Chondrocyte (in vitro differentiated cells): ENCODE results near the gene ERVFRD-1. TPM values are rescaled to one million over a fixed set of nuclear protein-coding genes. Genes with fewer than 3 reads are reported as not detected.

ENCODE experiments used
- DNase-seq: peaks from one replicate; pipeline ENCODE4 v3.0.0; 2021; ENCODE audit warnings: mixed read lengths, low spot score
- H3K27ac Mint-ChIP-seq: one replicate; pipeline ENCODE4 v1.8.0; 2021; ENCODE audit warnings: mild to moderate bottlenecking, moderate library complexity, mixed read lengths; ENCODE audit not compliant: unreplicated experiment
- H3K27me3 Mint-ChIP-seq: 2 replicates; pipeline ENCODE4 v1.8.0; 2021; ENCODE audit warnings: low read depth, mixed read lengths
- H3K36me3 Mint-ChIP-seq: 2 replicates; pipeline ENCODE4 v1.8.0; 2021; ENCODE audit warnings: low read depth, mixed read lengths
- H3K4me1 Mint-ChIP-seq: 2 replicates; pipeline ENCODE4 v1.8.0; 2021; ENCODE audit warnings: low read depth, mild to moderate bottlenecking, mixed read lengths
- H3K4me3 Mint-ChIP-seq: one replicate; pipeline ENCODE4 v1.8.0; 2021; ENCODE audit warnings: mild to moderate bottlenecking, moderate library complexity, mixed read lengths; ENCODE audit not compliant: unreplicated experiment
- H3K9me3 Mint-ChIP-seq: 2 replicates; pipeline ENCODE4 v1.8.0; 2021; ENCODE audit warnings: low read depth, mixed read lengths
- CTCF ChIP-seq: fragments of 200-600 bp; sonication (generic); IDR thresholded peaks from 2 replicates; pipeline ENCODE4 v1.5.0; 2021; ENCODE audit warnings: antibody characterized with exemption, mild to moderate bottlenecking, moderate library complexity
- total RNA-seq: library from RNA; stranded (reverse); gene quantifications from 3 replicates; pipeline ENCODE4 v1.2.1, GENCODE V29; 2021

Gene ERVFRD-1
- total RNA-seq, 1 donor from 2014 or later: not detected

DNA sequence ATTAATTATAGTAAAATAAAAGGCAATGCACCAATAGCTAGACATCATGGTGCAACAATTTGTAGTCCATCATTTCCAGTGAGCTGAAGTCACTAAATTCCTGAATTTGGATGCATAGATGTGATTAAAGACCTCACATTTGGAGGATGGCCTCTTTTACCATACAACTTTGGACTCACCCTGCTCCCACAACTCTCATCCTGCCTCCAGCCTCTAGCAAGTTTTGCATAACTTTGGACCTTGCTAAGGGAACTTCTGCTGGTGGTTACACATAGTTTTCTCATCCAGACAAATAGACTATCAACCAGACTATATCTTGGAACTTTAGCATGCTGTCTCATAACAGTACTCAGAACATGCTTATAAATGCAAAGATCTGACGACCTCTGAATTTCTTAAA, 54.7 kb downstream of the ERVFRD-1 start:
- DNase-seq: no peak
- no peak for TF ChIP-seq CTCF
- H3K27me3 Mint-ChIP-seq: no peaks in the 10 kb centered on the region
- no peak overlapping the region for H3K4me3 Mint-ChIP-seq
- H3K4me1 Mint-ChIP-seq: peaks cover 10% of the 10 kb centered on the region
- H3K36me3 Mint-ChIP-seq: no peaks in the 10 kb centered on the region
- H3K9me3 Mint-ChIP-seq: peaks cover 3% of the 10 kb centered on the region
- no peak overlapping the region for H3K27ac Mint-ChIP-seq

DNA sequence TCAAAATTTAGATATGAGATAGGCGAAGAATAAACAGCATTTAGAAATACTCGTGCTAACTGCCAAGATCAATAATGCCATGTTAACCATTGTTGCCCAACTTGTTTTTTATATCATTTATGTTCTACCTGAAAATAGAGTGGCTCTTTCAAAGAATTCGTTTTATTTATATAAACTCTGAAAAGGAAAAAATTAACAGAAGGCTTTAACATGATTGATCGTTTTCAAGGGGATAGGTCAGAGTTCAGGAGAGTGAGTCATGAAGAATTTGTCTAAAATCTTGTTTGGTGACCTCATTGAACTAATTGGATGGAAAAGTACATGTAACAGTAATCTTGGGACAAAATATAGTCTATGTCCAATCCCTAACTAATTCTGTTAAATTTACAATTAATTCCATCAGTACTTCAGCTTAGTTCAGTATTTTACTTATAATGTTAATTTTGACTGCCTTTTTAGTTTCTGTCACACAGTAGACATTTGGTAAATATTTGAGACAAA, 56.3 kb downstream of the ERVFRD-1 start:
- no peak for DNase-seq
- no peak overlapping the region for H3K27ac Mint-ChIP-seq
- H3K4me1 Mint-ChIP-seq: peaks cover 17% of the 10 kb centered on the region

DNA sequence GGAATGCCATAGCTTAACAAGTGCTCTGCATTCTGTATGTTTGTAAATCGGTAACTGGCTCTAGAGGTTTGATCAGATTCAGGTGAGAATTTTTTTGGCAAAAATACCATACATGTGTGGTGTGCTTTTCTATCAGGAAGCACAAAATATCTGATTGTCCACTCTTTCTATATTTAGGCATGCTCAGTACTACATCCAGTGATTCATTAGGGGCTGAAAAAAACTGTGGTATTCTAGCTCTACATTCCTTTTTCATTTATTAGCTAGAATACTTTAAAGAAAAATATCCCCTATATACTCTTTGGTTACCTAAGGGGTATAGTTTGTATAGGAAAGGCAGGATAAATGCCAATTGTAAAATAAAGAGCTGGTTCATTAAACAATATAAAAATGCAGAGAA, 56.8 kb downstream of the ERVFRD-1 start:
- DNase-seq: no peak
- H3K4me3 Mint-ChIP-seq: no peak overlapping the region
- no peak for TF ChIP-seq CTCF
- no peaks in the 10 kb centered on the region for H3K36me3 Mint-ChIP-seq
- no peak overlapping the region for H3K27ac Mint-ChIP-seq
- H3K4me1 Mint-ChIP-seq: peaks cover 17% of the 10 kb centered on the region
- peaks cover 3% of the 10 kb centered on the region for H3K9me3 Mint-ChIP-seq
- H3K27me3 Mint-ChIP-seq: no peaks in the 10 kb centered on the region

More for the DNA sequence above, 56.3 kb downstream of the ERVFRD-1 start:
- no peak overlapping the region for H3K4me3 Mint-ChIP-seq
- H3K9me3 Mint-ChIP-seq: peaks cover 3% of the 10 kb centered on the region
- no peaks in the 10 kb centered on the region for H3K36me3 Mint-ChIP-seq
- H3K27me3 Mint-ChIP-seq: no peaks in the 10 kb centered on the region
- no peak for TF ChIP-seq CTCF

DNA sequence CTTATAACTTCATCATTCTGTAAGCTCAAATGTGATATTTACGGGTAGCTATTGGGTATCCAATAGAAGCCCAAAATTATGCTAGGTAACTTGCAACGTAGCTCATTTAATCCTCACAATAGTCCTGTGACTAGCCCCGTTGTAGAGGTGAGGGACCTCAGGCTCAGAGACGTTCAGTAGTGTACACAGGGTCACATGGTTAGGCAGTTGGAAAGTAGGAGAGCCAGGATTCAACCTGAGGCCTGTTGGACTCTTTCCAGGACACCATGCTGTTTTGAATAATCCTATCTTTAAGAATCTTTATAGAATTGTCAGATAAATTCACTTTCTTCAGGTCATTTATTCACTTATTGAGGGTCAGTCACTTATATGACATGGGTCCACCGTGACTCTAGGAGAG, 58.2 kb downstream of the ERVFRD-1 start:
- no peaks in the 10 kb centered on the region for H3K36me3 Mint-ChIP-seq
- no peak for DNase-seq
- TF ChIP-seq CTCF: no peak
- no peak overlapping the region for H3K27ac Mint-ChIP-seq
- peaks cover 3% of the 10 kb centered on the region for H3K9me3 Mint-ChIP-seq
- H3K4me3 Mint-ChIP-seq: no peak overlapping the region
- peaks cover 17% of the 10 kb centered on the region for H3K4me1 Mint-ChIP-seq
- H3K27me3 Mint-ChIP-seq: no peaks in the 10 kb centered on the region

Other genes with a start within 250 kb of the ERVFRD-1 start
- gene GCM2, start 229.7 kb downstream of the ERVFRD-1 start, total RNA-seq: not detected in 3 replicates
- 2.6 to 3.6 TPM (median 3.1 TPM) in 3 replicates for gene SYCP2L, start 224.7 kb downstream of the ERVFRD-1 start, total RNA-seq
- 18.1 to 41.3 TPM (median 18.2 TPM) in 3 replicates for gene ELOVL2, start 67.4 kb downstream of the ERVFRD-1 start, total RNA-seq
- gene SMIM13, start 17.9 kb downstream of the ERVFRD-1 start, total RNA-seq: 18.0 to 22.7 TPM (median 20.9 TPM) in 3 replicates
- 23.2 to 42.0 TPM (median 25.2 TPM) in 3 replicates for gene NEDD9, start 120.9 kb upstream of the ERVFRD-1 start, total RNA-seq